ENCODE measurements around the gene KRT84.

Gene KRT84

GRCh38 chr12:52343550-52343949, 41.9 kb downstream of the KRT84 start:
- DNase-seq (ENCODE audit: low read depth), result no peak

GRCh38 chr12:52342781-52343490, 42.5 kb downstream of the KRT84 start:
- no peak for DNase-seq (ENCODE audit: low read depth)

- no peak for DNase-seq (ENCODE audit: low read depth)
These were observed 44.3 kb downstream of the KRT84 start for GRCh38 chr12:52341066-52341580.

- DNase-seq (ENCODE audit: low read depth), result no peak
These were observed 47.1 kb downstream of the KRT84 start for GRCh38 chr12:52338241-52338960.

GRCh38 chr12:52337054-52337453, 48.4 kb downstream of the KRT84 start:
- DNase-seq (ENCODE audit: low read depth), result no peak

GRCh38 chr12:52336641-52337040, 48.8 kb downstream of the KRT84 start:
- DNase-seq (ENCODE audit: low read depth), result no peak

- no peak for DNase-seq (ENCODE audit: low read depth)
These were observed 49.7 kb downstream of the KRT84 start for GRCh38 chr12:52335598-52336262.

- DNase-seq (ENCODE audit: low read depth), result no peak
These were observed 51.3 kb downstream of the KRT84 start for GRCh38 chr12:52334185-52334584.

GRCh38 chr12:52333321-52333720, 52.1 kb downstream of the KRT84 start:
- no peak for DNase-seq (ENCODE audit: low read depth)

GRCh38 chr12:52332381-52332780, 53.1 kb downstream of the KRT84 start:
- no peak for DNase-seq (ENCODE audit: low read depth)

GRCh38 chr12:52331833-52332232, 53.6 kb downstream of the KRT84 start:
- no peak for DNase-seq (ENCODE audit: low read depth)

GRCh38 chr12:52331039-52331438, 54.4 kb downstream of the KRT84 start:
- no peak for DNase-seq (ENCODE audit: low read depth)

- DNase-seq (ENCODE audit: low read depth), result no peak
These were observed 57.5 kb downstream of the KRT84 start for GRCh38 chr12:52327830-52328500.

All from HS-5 (cell line).